NCI-H1105 treated with DMSO at 0.1 percent for 48 hours (cell line): ENCODE data around the gene NFIL3.
"Not testable (repeated sequence)": the region's sequence is repeated elsewhere in the genome, so short reads cannot be mapped to it uniquely, and the experiment has no call there.

Source experiments
- DNase-seq: peaks from one replicate; lab custom pipeline; 2025; lab: John Stamatoyannopoulos, UW

NFIL3 gene

GRCh38 chr9:91423785-91424402, at the start of gene NFIL3:
NFIL3 (minus strand) TSS chr9:91423832; CDS start chr9:91410734, 13,098 bp downstream.
- DNase-seq, result peak; percentile 71

GRCh38 chr9:91471524-91471923, 47.9 kb upstream of the NFIL3 start:
- DNase-seq, result not testable (repeated sequence)

GRCh38 chr9:91465420-91465819, 41.8 kb upstream of the NFIL3 start:
- no peak for DNase-seq

GRCh38 chr9:91458906-91459305, 35.3 kb upstream of the NFIL3 start:
- no peak for DNase-seq

GRCh38 chr9:91452844-91453243, 29.2 kb upstream of the NFIL3 start:
- no peak for DNase-seq

- no peak for DNase-seq
Observed at GRCh38 chr9:91451431-91452270, 28.0 kb upstream of the NFIL3 start.

GRCh38 chr9:91445135-91445534, 21.5 kb upstream of the NFIL3 start:
- DNase-seq, result no peak

GRCh38 chr9:91443994-91444392, 20.4 kb upstream of the NFIL3 start:
- no peak for DNase-seq

- no peak for DNase-seq
Observed at GRCh38 chr9:91443321-91443993, 19.8 kb upstream of the NFIL3 start.

- no peak for DNase-seq
Observed at GRCh38 chr9:91436841-91437240, 13.2 kb upstream of the NFIL3 start.

GRCh38 chr9:91433180-91433579, 9.5 kb upstream of the NFIL3 start:
- no peak for DNase-seq

GRCh38 chr9:91431485-91431884, 7.9 kb upstream of the NFIL3 start:
- no peak for DNase-seq

- DNase-seq, result no peak
Observed at GRCh38 chr9:91429501-91429900, 5.9 kb upstream of the NFIL3 start.

- DNase-seq, result no peak
Observed at GRCh38 chr9:91428927-91429351, 5.3 kb upstream of the NFIL3 start.

GRCh38 chr9:91428436-91428835, 4.8 kb upstream of the NFIL3 start:
- no peak for DNase-seq

GRCh38 chr9:91427873-91428272, 4.2 kb upstream of the NFIL3 start:
- no peak for DNase-seq

- DNase-seq, result peak; percentile 33
Observed at GRCh38 chr9:91426123-91426745, 2.6 kb upstream of the NFIL3 start.

GRCh38 chr9:91425271-91425670, 1.6 kb upstream of the NFIL3 start:
- DNase-seq, result no peak

- DNase-seq, result peak; percentile 64
Observed at GRCh38 chr9:91424403-91425176, 958 bp upstream of the NFIL3 start.

- DNase-seq, result peak; percentile 38
Observed at GRCh38 chr9:91422758-91423711, 597 bp downstream of the NFIL3 start.
